ENCODE measurements around the gene SLC22A6.

DNA sequence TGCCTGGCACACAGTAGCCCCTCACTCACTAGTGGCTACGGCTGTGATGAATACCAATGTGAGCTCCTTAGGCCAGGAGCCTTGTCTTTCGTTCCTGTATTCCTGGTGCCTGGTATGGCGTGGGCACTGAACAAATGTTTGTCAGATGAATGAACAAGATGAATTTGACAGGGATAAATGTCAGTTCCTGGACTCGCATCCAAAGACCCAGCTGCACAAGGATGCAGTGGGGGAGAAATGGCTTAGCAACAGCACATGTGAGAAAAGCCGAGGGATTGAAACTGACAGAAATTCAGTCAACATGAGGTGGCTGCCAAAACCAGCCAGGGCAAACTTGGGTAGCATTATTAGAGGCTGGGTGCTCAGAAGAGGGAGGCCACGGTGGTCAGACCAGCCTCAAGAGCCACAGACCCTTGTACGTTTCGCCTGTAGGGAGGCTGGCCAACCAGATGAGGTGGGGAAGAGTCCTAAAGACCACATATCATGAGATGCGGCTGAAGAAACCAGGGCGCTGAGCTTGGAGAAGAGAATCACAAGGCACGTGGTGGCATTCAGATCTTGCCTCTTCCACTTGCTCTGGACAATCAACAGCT is 38.6 kb upstream of the SLC22A6 start:
- TF ChIP-seq, protein P1, sequence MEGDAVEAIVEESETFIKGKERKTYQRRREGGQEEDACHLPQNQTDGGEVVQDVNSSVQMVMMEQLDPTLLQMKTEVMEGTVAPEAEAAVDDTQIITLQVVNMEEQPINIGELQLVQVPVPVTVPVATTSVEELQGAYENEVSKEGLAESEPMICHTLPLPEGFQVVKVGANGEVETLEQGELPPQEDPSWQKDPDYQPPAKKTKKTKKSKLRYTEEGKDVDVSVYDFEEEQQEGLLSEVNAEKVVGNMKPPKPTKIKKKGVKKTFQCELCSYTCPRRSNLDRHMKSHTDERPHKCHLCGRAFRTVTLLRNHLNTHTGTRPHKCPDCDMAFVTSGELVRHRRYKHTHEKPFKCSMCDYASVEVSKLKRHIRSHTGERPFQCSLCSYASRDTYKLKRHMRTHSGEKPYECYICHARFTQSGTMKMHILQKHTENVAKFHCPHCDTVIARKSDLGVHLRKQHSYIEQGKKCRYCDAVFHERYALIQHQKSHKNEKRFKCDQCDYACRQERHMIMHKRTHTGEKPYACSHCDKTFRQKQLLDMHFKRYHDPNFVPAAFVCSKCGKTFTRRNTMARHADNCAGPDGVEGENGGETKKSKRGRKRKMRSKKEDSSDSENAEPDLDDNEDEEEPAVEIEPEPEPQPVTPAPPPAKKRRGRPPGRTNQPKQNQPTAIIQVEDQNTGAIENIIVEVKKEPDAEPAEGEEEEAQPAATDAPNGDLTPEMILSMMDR (IDR thresholded peaks at IDR 0.05 in 8 of 11, conservative IDR thresholded peaks at IDR 0.05 in 3 of 11) = no peak
- no peak for TF ChIP-seq POLR2A (IDR thresholded peaks at IDR 0.05)

Measured in spleen (tissue), 7 donors.